GM12872 (cell line): ENCODE measurements around the gene VPS37B.

ENCODE experiments used
- CTCF ChIP-seq: IDR thresholded peaks from 3 replicates; pipeline ENCODE4 v1.5.1; 2011; ENCODE audit warnings: low read depth, mild to moderate bottlenecking, low read length, moderate library complexity; ENCODE audit not compliant: insufficient read depth

VPS37B gene

GRCh38 chr12:122840580-122841513, 55.1 kb downstream of the VPS37B start:
- no peak for TF ChIP-seq CTCF

GRCh38 chr12:122839907-122840554, 55.9 kb downstream of the VPS37B start:
- no peak for TF ChIP-seq CTCF

- no peak for TF ChIP-seq CTCF
These were observed 57.1 kb downstream of the VPS37B start for GRCh38 chr12:122838841-122839240.

GRCh38 chr12:122837306-122838265, 58.3 kb downstream of the VPS37B start:
- TF ChIP-seq CTCF = no peak

- no peak for TF ChIP-seq CTCF
These were observed 59.6 kb downstream of the VPS37B start for GRCh38 chr12:122836027-122836921.

- TF ChIP-seq CTCF = no peak
These were observed 60.2 kb downstream of the VPS37B start for GRCh38 chr12:122835750-122836026.
